ENCODE results near the gene NLRC5.

NLRC5 gene

GRCh38 chr16:56950881-56951771, 38.2 kb upstream of the NLRC5 start:
- Histone ChIP-seq H4K20me1 (ENCODE audit: low read depth, low read length) (no peaks in the 10 kb centered on the region), H3K9me3 (ENCODE audit: insufficient read depth, low read length) (no peaks in the 10 kb centered on the region), H3F3A (ENCODE audit: insufficient read depth) (peaks cover 34% of the 10 kb centered on the region), H3K4me2 (ENCODE audit: low read depth, low read length, poor library complexity, severe bottlenecking) (peak overlapping the region; percentile 23), H2AFZ (ENCODE audit: low read depth, low read length, severe bottlenecking) (peak overlapping the region; percentile 1), H3K27ac (ENCODE audit: low read depth, low read length) (peak overlapping the region; percentile 15), H3K36me3 (ENCODE audit: low read length) (no peaks in the 10 kb centered on the region), H3K9ac (ENCODE audit: low read length) (peak overlapping the region; percentile 24; the same call in 1 of the 2 replicates), H3K9me2 (replicated peaks; ENCODE audit: insufficient read depth, low read length) (no peaks in the 10 kb centered on the region), H3K27me3 (ENCODE audit: low read length) (no peaks in the 10 kb centered on the region), H3K4me3 (ENCODE audit: insufficient read depth, low read length, poor library complexity, severe bottlenecking) (no peak overlapping the region), H3K79me2 (ENCODE audit: insufficient read depth, low read length) (no peaks in the 10 kb centered on the region)
- TF ChIP-seq EZH2phosphoT487 (conservative IDR thresholded peaks at IDR 0.05; ENCODE audit: low read length) (no peak), CTCF (IDR thresholded peaks at IDR 0.05; ENCODE audit: insufficient read depth, low read length, poor library complexity, severe bottlenecking) (peak; percentile 79)

- H3K4me2 ChIP-seq (ENCODE audit: low read depth, low read length, poor library complexity, severe bottlenecking): no peak overlapping the region
- no peaks in the 10 kb centered on the region for H3K36me3 ChIP-seq (ENCODE audit: low read length)
- peaks cover 17% of the 10 kb centered on the region for H3F3A ChIP-seq (ENCODE audit: insufficient read depth)
- H3K9me2 ChIP-seq (replicated peaks; ENCODE audit: insufficient read depth, low read length): no peaks in the 10 kb centered on the region
- no peak for TF ChIP-seq CTCF (IDR thresholded peaks at IDR 0.05; ENCODE audit: insufficient read depth, low read length, poor library complexity, severe bottlenecking)
- no peak for TF ChIP-seq EZH2phosphoT487 (conservative IDR thresholded peaks at IDR 0.05; ENCODE audit: low read length)
- no peak overlapping the region for H2AFZ ChIP-seq (ENCODE audit: low read depth, low read length, severe bottlenecking)
- no peak overlapping the region for H3K27ac ChIP-seq (ENCODE audit: low read depth, low read length)
- H3K79me2 ChIP-seq (ENCODE audit: insufficient read depth, low read length): no peaks in the 10 kb centered on the region
- no peaks in the 10 kb centered on the region for H3K27me3 ChIP-seq (ENCODE audit: low read length)
- H3K9me3 ChIP-seq (ENCODE audit: insufficient read depth, low read length): no peaks in the 10 kb centered on the region
- H3K4me3 ChIP-seq (ENCODE audit: insufficient read depth, low read length, poor library complexity, severe bottlenecking): no peak overlapping the region
- no peak overlapping the region for H3K9ac ChIP-seq (ENCODE audit: low read length)
- H4K20me1 ChIP-seq (ENCODE audit: low read depth, low read length): no peaks in the 10 kb centered on the region
Observed at GRCh38 chr16:56953006-56953405, 36.4 kb upstream of the NLRC5 start.

- no peaks in the 10 kb centered on the region for H3K27me3 ChIP-seq (ENCODE audit: low read length)
- no peak overlapping the region for H3K4me2 ChIP-seq (ENCODE audit: low read depth, low read length, poor library complexity, severe bottlenecking)
- H3K27ac ChIP-seq (ENCODE audit: low read depth, low read length): no peak overlapping the region
- no peak overlapping the region for H3K4me3 ChIP-seq (ENCODE audit: insufficient read depth, low read length, poor library complexity, severe bottlenecking)
- TF ChIP-seq EZH2phosphoT487 (conservative IDR thresholded peaks at IDR 0.05; ENCODE audit: low read length): no peak
- no peak for TF ChIP-seq CTCF (IDR thresholded peaks at IDR 0.05; ENCODE audit: insufficient read depth, low read length, poor library complexity, severe bottlenecking)
- H3F3A ChIP-seq (ENCODE audit: insufficient read depth): peaks cover 7% of the 10 kb centered on the region; the same call in 1 of the 2 replicates
- H4K20me1 ChIP-seq (ENCODE audit: low read depth, low read length): no peaks in the 10 kb centered on the region
- H2AFZ ChIP-seq (ENCODE audit: low read depth, low read length, severe bottlenecking): no peak overlapping the region
- no peak overlapping the region for H3K9ac ChIP-seq (ENCODE audit: low read length)
- no peaks in the 10 kb centered on the region for H3K36me3 ChIP-seq (ENCODE audit: low read length)
- H3K9me2 ChIP-seq (replicated peaks; ENCODE audit: insufficient read depth, low read length): no peaks in the 10 kb centered on the region
- no peaks in the 10 kb centered on the region for H3K79me2 ChIP-seq (ENCODE audit: insufficient read depth, low read length)
- H3K9me3 ChIP-seq (ENCODE audit: insufficient read depth, low read length): no peaks in the 10 kb centered on the region
Observed at GRCh38 chr16:56956076-56956475, 33.3 kb upstream of the NLRC5 start.
